ENCODE measurements around the gene WASF1. TPM values are rescaled to one million over a fixed set of nuclear protein-coding genes. Genes with fewer than 3 reads are reported as not detected.

Gene WASF1
- total RNA-seq, 1 donor from 2014 or later, result 81.1 TPM

- H2AFZ ChIP-seq (replicated peaks), result no peak overlapping the region
- peak overlapping the region; percentile 26 for H3K27ac Mint-ChIP-seq
- H3K4me1 Mint-ChIP-seq, result peaks cover 68% of the 10 kb centered on the region
- peak; percentile 53 for DNase-seq (ENCODE audit: low spot score)
- TF ChIP-seq EZH2phosphoT487 (IDR thresholded peaks at IDR 0.05) (no peak), EZH2 (IDR thresholded peaks at IDR 0.05) (no peak)
- TF ChIP-seq, protein P1, sequence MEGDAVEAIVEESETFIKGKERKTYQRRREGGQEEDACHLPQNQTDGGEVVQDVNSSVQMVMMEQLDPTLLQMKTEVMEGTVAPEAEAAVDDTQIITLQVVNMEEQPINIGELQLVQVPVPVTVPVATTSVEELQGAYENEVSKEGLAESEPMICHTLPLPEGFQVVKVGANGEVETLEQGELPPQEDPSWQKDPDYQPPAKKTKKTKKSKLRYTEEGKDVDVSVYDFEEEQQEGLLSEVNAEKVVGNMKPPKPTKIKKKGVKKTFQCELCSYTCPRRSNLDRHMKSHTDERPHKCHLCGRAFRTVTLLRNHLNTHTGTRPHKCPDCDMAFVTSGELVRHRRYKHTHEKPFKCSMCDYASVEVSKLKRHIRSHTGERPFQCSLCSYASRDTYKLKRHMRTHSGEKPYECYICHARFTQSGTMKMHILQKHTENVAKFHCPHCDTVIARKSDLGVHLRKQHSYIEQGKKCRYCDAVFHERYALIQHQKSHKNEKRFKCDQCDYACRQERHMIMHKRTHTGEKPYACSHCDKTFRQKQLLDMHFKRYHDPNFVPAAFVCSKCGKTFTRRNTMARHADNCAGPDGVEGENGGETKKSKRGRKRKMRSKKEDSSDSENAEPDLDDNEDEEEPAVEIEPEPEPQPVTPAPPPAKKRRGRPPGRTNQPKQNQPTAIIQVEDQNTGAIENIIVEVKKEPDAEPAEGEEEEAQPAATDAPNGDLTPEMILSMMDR (IDR thresholded peaks at IDR 0.05), result no peak
- H3K4me2 ChIP-seq, result peak overlapping the region; percentile 49
- no peaks in the 10 kb centered on the region for H3K9me3 ChIP-seq (ENCODE audit: low read depth)
- H4K20me1 ChIP-seq (ENCODE audit: low read depth), result no peaks in the 10 kb centered on the region
- H3K79me2 ChIP-seq (ENCODE audit: low read depth), result no peaks in the 10 kb centered on the region
- H3K36me3 ChIP-seq, result no peaks in the 10 kb centered on the region
- H3K27me3 ChIP-seq, result no peaks in the 10 kb centered on the region
- H3K27me3 Mint-ChIP-seq (ENCODE audit: insufficient read depth, low read depth), result peaks cover 9% of the 10 kb centered on the region
- peak overlapping the region; percentile 25 for H3K4me3 Mint-ChIP-seq
- H3K9me3 Mint-ChIP-seq, result no peaks in the 10 kb centered on the region
- no peak overlapping the region for H3K9ac ChIP-seq
- peaks cover 36% of the 10 kb centered on the region for H3K4me1 ChIP-seq
- no peaks in the 10 kb centered on the region for H3F3A ChIP-seq (ENCODE audit: low read depth)
- H3K36me3 Mint-ChIP-seq, result no peaks in the 10 kb centered on the region
- H3K27ac ChIP-seq, result no peak overlapping the region
- no peak overlapping the region for H3K4me3 ChIP-seq
Observed at GRCh38 chr6:110067837-110068591, 111.5 kb downstream of the WASF1 start.

DNA sequence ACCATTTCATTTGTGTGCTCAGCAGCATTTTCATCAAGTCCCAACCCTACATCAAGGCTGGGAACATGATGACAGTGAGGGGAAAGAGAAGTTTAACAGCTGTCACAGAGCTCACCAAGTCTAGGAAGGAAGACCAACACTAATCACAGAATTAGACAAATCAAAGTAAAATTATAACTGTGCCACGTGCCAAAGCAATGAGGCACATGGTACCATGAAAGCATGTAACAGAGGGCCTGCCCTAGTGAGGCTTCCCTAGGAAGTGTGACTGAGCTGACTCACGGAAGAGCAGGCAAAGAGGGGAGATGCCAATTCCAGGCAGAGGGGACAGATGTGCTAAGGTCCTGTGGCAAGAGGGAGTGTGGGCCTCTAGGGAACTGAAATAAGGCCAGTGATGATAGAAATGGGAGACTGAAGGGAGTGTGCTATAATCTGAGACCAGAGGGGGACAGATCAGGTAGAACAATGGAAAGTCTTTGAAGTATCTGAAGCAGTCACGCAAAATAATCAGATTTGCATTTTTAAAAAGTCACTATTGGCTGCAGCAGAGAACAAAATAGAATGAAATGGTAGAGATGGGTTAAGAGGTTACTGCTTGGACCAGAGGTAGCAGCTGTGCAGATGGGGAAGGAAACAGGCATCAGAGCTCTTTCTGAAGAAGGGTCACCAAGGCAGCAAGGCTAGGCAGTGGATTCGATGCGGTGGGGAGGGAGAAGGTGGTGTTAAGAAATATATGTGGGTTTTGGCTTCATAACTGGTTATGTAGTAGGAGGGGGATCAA is 114.5 kb downstream of the WASF1 start:
- no peak overlapping the region for H3K27ac ChIP-seq
- H3K27ac Mint-ChIP-seq, result peak overlapping the region; percentile 65
- no peaks in the 10 kb centered on the region for H3K36me3 Mint-ChIP-seq

GRCh38 chr6:110063594-110064263 is 115.7 kb downstream of the WASF1 start:
- Histone ChIP-seq H2AFZ (replicated peaks) (peak overlapping the region; percentile 54), H4K20me1 (ENCODE audit: low read depth) (no peaks in the 10 kb centered on the region)
- no peaks in the 10 kb centered on the region for H3K9me3 Mint-ChIP-seq

More for the DNA sequence above, 114.5 kb downstream of the WASF1 start:
- Mint-ChIP-seq H3K27me3 (ENCODE audit: insufficient read depth, low read depth) (peaks cover 9% of the 10 kb centered on the region), H3K9me3 (no peaks in the 10 kb centered on the region), H3K4me3 (peak overlapping the region; percentile 9), H3K4me1 (peaks cover 81% of the 10 kb centered on the region)
- Histone ChIP-seq H2AFZ (replicated peaks) (no peak overlapping the region), H3K9ac (no peak overlapping the region), H3K4me3 (no peak overlapping the region), H3K9me3 (ENCODE audit: low read depth) (no peaks in the 10 kb centered on the region), H3K4me1 (peaks cover 41% of the 10 kb centered on the region), H4K20me1 (ENCODE audit: low read depth) (no peaks in the 10 kb centered on the region), H3K79me2 (ENCODE audit: low read depth) (no peaks in the 10 kb centered on the region), H3K4me2 (no peak overlapping the region), H3K27me3 (no peaks in the 10 kb centered on the region), H3K36me3 (no peaks in the 10 kb centered on the region), H3F3A (ENCODE audit: low read depth) (no peaks in the 10 kb centered on the region)
- DNase-seq (ENCODE audit: low spot score), result no peak
- no peak for TF ChIP-seq EZH2 (IDR thresholded peaks at IDR 0.05)
- TF ChIP-seq EZH2phosphoT487 (IDR thresholded peaks at IDR 0.05), result no peak
- TF ChIP-seq, protein P1 (IDR thresholded peaks at IDR 0.05), result no peak

More at GRCh38 chr6:110063594-110064263, 115.7 kb downstream of the WASF1 start:
- Histone ChIP-seq H3K4me3 (no peak overlapping the region), H3K9ac (no peak overlapping the region), H3K4me1 (peaks cover 39% of the 10 kb centered on the region), H3K27ac (no peak overlapping the region), H3K9me3 (ENCODE audit: low read depth) (no peaks in the 10 kb centered on the region), H3K36me3 (no peaks in the 10 kb centered on the region), H3K4me2 (peak overlapping the region; percentile 14), H3F3A (ENCODE audit: low read depth) (no peaks in the 10 kb centered on the region), H3K79me2 (ENCODE audit: low read depth) (no peaks in the 10 kb centered on the region), H3K27me3 (no peaks in the 10 kb centered on the region)
- Mint-ChIP-seq H3K4me1 (peaks cover 71% of the 10 kb centered on the region), H3K36me3 (no peaks in the 10 kb centered on the region), H3K27ac (peak overlapping the region; percentile 82), H3K27me3 (ENCODE audit: insufficient read depth, low read depth) (peaks cover 6% of the 10 kb centered on the region), H3K4me3 (no peak overlapping the region)
- TF ChIP-seq, protein P1 (IDR thresholded peaks at IDR 0.05), result no peak
- TF ChIP-seq EZH2phosphoT487 (IDR thresholded peaks at IDR 0.05) (no peak), EZH2 (IDR thresholded peaks at IDR 0.05) (no peak)
- no peak for DNase-seq (ENCODE audit: low spot score)

Data from neural progenitor cell (in vitro differentiated cells).